VCaP (cell line): ENCODE measurements around the gene TUNAR.

Experiments
- H3K27ac ChIP-seq: fragments of 450-650 bp; 2 replicates; pipeline ENCODE4 v1.5.1; 2017
- CTCF ChIP-seq: fragments of 450-650 bp; conservative IDR thresholded peaks from 2 replicates; pipeline ENCODE4 v1.5.1; 2017; ENCODE audit warnings: mild to moderate bottlenecking, moderate library complexity

TUNAR gene

GRCh38 chr14:95886366-95887056 lies 9.9 kb downstream of the TUNAR start:
- H3K27ac ChIP-seq: peak overlapping the region; percentile 95
- 0 out of 2 replicates have a peak, but pooled peaks have one; percentile 23 for TF ChIP-seq CTCF

GRCh38 chr14:95887351-95887750 lies 10.7 kb downstream of the TUNAR start:
- no peak for TF ChIP-seq CTCF
- H3K27ac ChIP-seq: peak overlapping the region; percentile 95

GRCh38 chr14:95889236-95889979 lies 12.8 kb downstream of the TUNAR start:
- H3K27ac ChIP-seq: peak overlapping the region; percentile 95
- TF ChIP-seq CTCF: no peak

GRCh38 chr14:95891742-95892141 lies 15.1 kb downstream of the TUNAR start:
- H3K27ac ChIP-seq: no peak overlapping the region
- no peak for TF ChIP-seq CTCF

GRCh38 chr14:95892142-95892541 lies 15.5 kb downstream of the TUNAR start:
- TF ChIP-seq CTCF: no peak
- H3K27ac ChIP-seq: no peak overlapping the region

- TF ChIP-seq CTCF: peak; percentile 66
Observed at GRCh38 chr14:95895720-95896119, 19.1 kb downstream of the TUNAR start.

GRCh38 chr14:95896498-95897135 lies 20.0 kb downstream of the TUNAR start:
- no peak for TF ChIP-seq CTCF
- no peak overlapping the region for H3K27ac ChIP-seq

More at GRCh38 chr14:95895720-95896119, 19.1 kb downstream of the TUNAR start:
- no peak overlapping the region for H3K27ac ChIP-seq
